IPS-NIHi7 (cell line): ENCODE measurements around the gene CPN2.

ENCODE experiments used
- DNase-seq: peaks from one replicate; pipeline ENCODE4 v3.0.0; 2012; ENCODE audit warnings: mixed read lengths; ENCODE audit errors: extremely low spot score

The CPN2 gene

GRCh38 chr3:194351080-194351672, at the start of gene CPN2:
Gene CPN2, minus strand, starts transcription at chr3:194351328. Its CDS starts 8,626 bp downstream, at chr3:194342702.
- DNase-seq = no peak

GRCh38 chr3:194399874-194400411, 48.8 kb upstream of the CPN2 start:
- DNase-seq = no peak

- DNase-seq = no peak
Observed at GRCh38 chr3:194399166-194399565, 48.0 kb upstream of the CPN2 start, which contains the start of gene GP5. Gene GP5, minus strand, starts transcription at chr3:194399266. Its CDS starts 984 bp downstream, at chr3:194398282.

- no peak for DNase-seq
Observed at GRCh38 chr3:194397757-194398312, 46.7 kb upstream of the CPN2 start.

- DNase-seq = peak; percentile 52
Observed at GRCh38 chr3:194396859-194397756, 46.0 kb upstream of the CPN2 start.

GRCh38 chr3:194396539-194396858, 45.4 kb upstream of the CPN2 start:
- no peak for DNase-seq

- peak; percentile 60 for DNase-seq
Observed at GRCh38 chr3:194395778-194396538, 44.8 kb upstream of the CPN2 start.

- no peak for DNase-seq
Observed at GRCh38 chr3:194395212-194395611, 44.1 kb upstream of the CPN2 start.

- no peak for DNase-seq
Observed at GRCh38 chr3:194392576-194392975, 41.4 kb upstream of the CPN2 start.

- DNase-seq = no peak
Observed at GRCh38 chr3:194390835-194391234, 39.7 kb upstream of the CPN2 start.

GRCh38 chr3:194389269-194389668, 38.1 kb upstream of the CPN2 start:
- no peak for DNase-seq

- DNase-seq = no peak
Observed at GRCh38 chr3:194387926-194388418, 36.8 kb upstream of the CPN2 start.

- DNase-seq = no peak
Observed at GRCh38 chr3:194387276-194387675, 36.1 kb upstream of the CPN2 start.

- no peak for DNase-seq
Observed at GRCh38 chr3:194386648-194387047, 35.5 kb upstream of the CPN2 start.

- no peak for DNase-seq
Observed at GRCh38 chr3:194386066-194386465, 34.9 kb upstream of the CPN2 start.

GRCh38 chr3:194384569-194385001, 33.5 kb upstream of the CPN2 start:
- DNase-seq = no peak

- DNase-seq = no peak
Observed at GRCh38 chr3:194384156-194384555, 33.0 kb upstream of the CPN2 start.

GRCh38 chr3:194383276-194383940, 32.3 kb upstream of the CPN2 start:
- no peak for DNase-seq

- no peak for DNase-seq
Observed at GRCh38 chr3:194382892-194383223, 31.7 kb upstream of the CPN2 start.

- no peak for DNase-seq
Observed at GRCh38 chr3:194382196-194382891, 31.2 kb upstream of the CPN2 start.

- peak; percentile 40 for DNase-seq
Observed at GRCh38 chr3:194381460-194381875, 30.3 kb upstream of the CPN2 start.
